ENCODE measurements around the gene GTPBP2.

DNA sequence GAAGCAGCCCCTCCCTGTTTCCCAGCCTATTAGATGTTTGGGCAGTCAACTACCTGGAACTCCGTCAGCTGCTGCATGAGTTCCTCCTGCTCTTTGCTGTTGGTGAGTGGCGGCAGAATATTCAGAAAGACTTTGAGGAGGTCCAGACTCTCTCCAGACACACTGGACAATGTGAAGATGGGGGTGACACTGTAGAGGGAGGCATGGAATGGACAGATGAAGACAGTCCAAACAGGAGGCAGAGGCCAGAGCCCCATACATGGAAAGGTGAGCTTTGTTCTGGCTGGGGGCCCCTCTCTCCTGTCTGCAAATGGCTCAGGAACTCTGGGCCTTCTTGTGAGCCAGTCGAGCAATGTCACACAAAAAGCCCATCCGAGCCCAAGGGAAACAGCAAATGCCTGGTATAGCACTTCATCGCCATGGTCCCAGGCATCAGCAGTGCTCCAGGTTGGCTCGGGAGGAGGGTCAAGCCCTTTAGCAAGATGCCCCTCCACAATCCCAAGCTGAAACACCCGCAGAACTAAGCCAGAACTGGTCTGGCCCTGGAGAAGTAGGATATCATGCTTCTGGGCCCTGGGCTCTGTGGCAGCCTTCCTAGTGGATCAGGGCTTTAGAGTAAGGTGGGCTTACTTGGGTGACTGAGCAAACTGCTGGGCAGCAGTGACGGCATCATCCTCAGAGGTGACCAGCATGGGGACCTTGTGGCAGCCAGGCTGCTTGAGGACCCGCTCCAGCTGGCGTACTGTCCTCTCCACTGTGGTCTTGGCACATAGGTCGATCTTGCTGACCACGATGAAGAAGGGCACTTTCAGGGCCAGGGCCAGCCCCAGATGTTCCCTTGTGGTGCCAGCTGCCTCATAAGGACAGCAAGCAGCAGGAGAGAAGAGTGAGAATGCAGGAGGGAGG, 4.9 kb downstream of the GTPBP2 start:
- TF ChIP-seq, protein P1, sequence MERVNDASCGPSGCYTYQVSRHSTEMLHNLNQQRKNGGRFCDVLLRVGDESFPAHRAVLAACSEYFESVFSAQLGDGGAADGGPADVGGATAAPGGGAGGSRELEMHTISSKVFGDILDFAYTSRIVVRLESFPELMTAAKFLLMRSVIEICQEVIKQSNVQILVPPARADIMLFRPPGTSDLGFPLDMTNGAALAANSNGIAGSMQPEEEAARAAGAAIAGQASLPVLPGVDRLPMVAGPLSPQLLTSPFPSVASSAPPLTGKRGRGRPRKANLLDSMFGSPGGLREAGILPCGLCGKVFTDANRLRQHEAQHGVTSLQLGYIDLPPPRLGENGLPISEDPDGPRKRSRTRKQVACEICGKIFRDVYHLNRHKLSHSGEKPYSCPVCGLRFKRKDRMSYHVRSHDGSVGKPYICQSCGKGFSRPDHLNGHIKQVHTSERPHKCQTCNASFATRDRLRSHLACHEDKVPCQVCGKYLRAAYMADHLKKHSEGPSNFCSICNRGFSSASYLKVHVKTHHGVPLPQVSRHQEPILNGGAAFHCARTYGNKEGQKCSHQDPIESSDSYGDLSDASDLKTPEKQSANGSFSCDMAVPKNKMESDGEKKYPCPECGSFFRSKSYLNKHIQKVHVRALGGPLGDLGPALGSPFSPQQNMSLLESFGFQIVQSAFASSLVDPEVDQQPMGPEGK (tag by site-specific recombination; IDR thresholded peaks at IDR 0.05): no peak
- no peak for TF ChIP-seq MEIS1 (CRISPR knock-in tag; IDR thresholded peaks at IDR 0.05; ENCODE audit: borderline replicate concordance)
- no peak for TF ChIP-seq ZEB2 (tag by site-specific recombination; IDR thresholded peaks at IDR 0.05)
- TF ChIP-seq, protein P2, sequence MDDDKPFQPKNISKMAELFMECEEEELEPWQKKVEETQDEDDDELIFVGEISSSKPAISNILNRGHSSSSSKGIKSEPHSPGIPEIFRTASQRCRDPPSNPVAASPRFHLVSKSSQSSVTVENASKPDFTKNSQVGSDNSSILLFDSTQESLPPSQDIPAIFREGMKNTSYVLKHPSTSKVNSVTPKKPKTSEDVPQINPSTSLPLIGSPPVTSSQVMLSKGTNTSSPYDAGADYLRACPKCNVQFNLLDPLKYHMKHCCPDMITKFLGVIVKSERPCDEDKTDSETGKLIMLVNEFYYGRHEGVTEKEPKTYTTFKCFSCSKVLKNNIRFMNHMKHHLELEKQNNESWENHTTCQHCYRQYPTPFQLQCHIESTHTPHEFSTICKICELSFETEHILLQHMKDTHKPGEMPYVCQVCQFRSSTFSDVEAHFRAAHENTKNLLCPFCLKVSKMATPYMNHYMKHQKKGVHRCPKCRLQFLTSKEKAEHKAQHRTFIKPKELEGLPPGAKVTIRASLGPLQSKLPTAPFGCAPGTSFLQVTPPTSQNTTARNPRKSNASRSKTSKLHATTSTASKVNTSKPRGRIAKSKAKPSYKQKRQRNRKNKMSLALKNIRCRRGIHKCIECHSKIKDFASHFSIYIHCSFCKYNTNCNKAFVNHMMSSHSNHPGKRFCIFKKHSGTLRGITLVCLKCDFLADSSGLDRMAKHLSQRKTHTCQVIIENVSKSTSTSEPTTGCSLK (tag by site-specific recombination; IDR thresholded peaks at IDR 0.05): no peak
- TF ChIP-seq, protein P3, sequence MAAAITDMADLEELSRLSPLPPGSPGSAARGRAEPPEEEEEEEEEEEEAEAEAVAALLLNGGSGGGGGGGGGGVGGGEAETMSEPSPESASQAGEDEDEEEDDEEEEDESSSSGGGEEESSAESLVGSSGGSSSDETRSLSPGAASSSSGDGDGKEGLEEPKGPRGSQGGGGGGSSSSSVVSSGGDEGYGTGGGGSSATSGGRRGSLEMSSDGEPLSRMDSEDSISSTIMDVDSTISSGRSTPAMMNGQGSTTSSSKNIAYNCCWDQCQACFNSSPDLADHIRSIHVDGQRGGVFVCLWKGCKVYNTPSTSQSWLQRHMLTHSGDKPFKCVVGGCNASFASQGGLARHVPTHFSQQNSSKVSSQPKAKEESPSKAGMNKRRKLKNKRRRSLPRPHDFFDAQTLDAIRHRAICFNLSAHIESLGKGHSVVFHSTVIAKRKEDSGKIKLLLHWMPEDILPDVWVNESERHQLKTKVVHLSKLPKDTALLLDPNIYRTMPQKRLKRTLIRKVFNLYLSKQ (tag by site-specific recombination; IDR thresholded peaks at IDR 0.05; ENCODE audit: borderline replicate concordance): no peak
- TF ChIP-seq, protein P4, sequence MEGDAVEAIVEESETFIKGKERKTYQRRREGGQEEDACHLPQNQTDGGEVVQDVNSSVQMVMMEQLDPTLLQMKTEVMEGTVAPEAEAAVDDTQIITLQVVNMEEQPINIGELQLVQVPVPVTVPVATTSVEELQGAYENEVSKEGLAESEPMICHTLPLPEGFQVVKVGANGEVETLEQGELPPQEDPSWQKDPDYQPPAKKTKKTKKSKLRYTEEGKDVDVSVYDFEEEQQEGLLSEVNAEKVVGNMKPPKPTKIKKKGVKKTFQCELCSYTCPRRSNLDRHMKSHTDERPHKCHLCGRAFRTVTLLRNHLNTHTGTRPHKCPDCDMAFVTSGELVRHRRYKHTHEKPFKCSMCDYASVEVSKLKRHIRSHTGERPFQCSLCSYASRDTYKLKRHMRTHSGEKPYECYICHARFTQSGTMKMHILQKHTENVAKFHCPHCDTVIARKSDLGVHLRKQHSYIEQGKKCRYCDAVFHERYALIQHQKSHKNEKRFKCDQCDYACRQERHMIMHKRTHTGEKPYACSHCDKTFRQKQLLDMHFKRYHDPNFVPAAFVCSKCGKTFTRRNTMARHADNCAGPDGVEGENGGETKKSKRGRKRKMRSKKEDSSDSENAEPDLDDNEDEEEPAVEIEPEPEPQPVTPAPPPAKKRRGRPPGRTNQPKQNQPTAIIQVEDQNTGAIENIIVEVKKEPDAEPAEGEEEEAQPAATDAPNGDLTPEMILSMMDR (tag by site-specific recombination; IDR thresholded peaks at IDR 0.05): no peak
- TF ChIP-seq, protein P5, sequence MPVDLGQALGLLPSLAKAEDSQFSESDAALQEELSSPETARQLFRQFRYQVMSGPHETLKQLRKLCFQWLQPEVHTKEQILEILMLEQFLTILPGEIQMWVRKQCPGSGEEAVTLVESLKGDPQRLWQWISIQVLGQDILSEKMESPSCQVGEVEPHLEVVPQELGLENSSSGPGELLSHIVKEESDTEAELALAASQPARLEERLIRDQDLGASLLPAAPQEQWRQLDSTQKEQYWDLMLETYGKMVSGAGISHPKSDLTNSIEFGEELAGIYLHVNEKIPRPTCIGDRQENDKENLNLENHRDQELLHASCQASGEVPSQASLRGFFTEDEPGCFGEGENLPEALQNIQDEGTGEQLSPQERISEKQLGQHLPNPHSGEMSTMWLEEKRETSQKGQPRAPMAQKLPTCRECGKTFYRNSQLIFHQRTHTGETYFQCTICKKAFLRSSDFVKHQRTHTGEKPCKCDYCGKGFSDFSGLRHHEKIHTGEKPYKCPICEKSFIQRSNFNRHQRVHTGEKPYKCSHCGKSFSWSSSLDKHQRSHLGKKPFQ (tag by site-specific recombination; IDR thresholded peaks at IDR 0.05): no peak
